Stimulated activated CD4-positive, alpha-beta T cell treated with anti-CD3 and anti-CD28 coated beads, Interleukin-2, amount 100 ng/mL, for 24 hours (primary cell): Measurements from ENCODE around the gene HHIP.

ENCODE experiments used
- DNase-seq, 2 donors: peaks; one replicate each; pipeline ENCODE4 v3.0.0-alpha.2; 2020

HHIP gene, protein sequence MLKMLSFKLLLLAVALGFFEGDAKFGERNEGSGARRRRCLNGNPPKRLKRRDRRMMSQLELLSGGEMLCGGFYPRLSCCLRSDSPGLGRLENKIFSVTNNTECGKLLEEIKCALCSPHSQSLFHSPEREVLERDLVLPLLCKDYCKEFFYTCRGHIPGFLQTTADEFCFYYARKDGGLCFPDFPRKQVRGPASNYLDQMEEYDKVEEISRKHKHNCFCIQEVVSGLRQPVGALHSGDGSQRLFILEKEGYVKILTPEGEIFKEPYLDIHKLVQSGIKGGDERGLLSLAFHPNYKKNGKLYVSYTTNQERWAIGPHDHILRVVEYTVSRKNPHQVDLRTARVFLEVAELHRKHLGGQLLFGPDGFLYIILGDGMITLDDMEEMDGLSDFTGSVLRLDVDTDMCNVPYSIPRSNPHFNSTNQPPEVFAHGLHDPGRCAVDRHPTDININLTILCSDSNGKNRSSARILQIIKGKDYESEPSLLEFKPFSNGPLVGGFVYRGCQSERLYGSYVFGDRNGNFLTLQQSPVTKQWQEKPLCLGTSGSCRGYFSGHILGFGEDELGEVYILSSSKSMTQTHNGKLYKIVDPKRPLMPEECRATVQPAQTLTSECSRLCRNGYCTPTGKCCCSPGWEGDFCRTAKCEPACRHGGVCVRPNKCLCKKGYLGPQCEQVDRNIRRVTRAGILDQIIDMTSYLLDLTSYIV

DNA sequence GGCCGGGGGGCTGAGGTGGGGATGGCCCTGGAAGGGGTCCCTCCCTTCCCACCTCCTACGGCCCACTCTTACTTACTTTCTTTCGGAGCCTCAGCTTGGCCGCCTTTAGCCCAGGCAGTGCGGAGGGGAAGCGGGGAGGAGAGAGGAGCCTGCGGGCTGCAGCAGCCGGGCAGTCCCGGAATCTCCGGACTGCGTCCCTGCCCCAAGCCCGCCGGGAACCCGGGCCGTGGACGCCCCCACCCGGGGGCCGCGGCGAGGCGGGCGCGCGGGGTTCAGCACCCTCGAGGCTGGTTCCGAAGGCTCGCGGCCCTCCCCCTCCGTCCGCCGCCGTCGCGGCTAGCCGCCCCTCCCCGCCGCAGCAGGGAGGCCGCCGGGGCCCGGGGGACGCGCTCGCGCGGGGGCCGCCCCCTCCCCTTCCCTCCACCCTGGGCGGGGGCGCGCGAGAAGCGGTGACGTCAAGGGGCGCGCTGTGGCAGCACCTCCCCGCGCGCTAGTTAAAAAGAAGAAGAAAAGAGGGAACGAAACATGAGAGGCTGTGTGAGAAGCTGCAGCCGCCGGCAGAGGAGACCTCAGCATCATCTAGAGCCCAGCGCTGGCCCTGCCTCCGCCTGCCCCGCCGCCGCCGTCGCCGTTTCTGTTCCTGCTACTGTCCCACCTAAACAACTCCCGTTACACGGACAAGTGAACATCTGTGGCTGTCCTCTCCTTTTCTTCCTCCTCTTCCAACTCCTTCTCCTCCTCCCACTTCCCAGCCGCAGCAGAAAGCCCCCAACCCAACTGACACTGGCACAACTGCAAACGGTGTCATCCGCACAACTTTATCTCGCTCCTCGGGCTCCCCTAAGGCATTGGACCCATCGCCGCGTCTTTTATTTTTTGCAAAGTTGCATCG, at the start of gene HHIP:
HHIP (plus strand) TSS at position 526 of the 892 bp plus-strand sequence. CDS start 520 bp downstream, outside the sequence.
- DNase-seq = peak in 1 of 2 donors; percentile 19

DNA sequence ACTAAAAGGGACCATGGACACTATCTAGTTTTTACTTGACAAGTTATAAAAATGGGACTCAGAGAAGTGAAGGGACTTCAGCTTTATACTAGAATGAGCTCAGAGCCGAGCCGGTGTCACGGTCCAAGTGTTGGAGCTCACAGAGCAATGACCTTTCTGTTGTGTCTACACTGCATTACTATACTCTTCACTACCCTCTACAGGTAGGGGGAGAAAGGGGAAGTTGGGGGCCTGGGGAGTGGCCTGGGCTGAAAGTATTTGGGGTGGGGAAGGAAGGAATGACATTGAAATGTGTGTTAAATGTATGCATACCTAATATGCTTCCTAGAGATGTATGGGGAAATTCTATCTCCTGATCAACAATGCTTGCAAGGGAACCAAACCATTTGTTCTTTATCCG, 48.8 kb upstream of the HHIP start:
- no peak for DNase-seq

DNA sequence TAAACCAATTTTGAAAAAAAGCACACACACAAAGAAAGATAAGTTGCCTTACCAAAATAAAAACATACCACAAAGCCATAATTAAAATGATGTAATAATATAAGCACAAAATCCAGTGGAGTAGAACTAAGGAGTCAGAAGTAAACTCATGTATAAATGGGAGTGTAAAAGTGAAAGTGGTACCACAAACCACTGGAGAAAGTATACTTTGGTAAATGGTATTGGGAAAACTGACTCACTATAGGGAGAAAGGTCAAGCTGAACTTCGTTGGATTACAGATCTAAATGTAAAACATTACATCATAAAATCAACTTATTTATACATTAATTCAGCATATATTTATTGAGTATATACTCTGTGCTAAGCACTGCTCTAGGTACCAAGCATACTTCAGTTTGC, 46.3 kb upstream of the HHIP start:
- no peak for DNase-seq

DNA sequence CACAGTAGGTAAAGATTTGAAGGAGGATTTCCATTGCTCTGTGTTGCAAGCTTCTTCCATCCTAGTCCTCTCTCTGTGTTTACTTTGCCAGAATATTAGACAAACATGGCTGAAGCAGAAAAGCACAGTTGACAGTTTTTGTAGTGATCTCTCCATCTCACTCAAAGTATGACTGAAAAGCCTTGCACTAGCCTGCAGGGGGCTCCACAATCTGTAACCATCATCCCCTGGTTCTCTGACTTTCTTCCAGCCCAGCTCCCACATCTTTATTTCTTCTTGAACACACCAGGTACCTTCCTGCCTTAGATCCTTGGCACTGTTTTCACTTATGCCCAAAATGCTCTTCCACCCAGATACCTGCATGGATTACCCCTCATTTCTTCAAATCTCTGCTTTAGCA, 34.1 kb upstream of the HHIP start:
- no peak for DNase-seq

DNA sequence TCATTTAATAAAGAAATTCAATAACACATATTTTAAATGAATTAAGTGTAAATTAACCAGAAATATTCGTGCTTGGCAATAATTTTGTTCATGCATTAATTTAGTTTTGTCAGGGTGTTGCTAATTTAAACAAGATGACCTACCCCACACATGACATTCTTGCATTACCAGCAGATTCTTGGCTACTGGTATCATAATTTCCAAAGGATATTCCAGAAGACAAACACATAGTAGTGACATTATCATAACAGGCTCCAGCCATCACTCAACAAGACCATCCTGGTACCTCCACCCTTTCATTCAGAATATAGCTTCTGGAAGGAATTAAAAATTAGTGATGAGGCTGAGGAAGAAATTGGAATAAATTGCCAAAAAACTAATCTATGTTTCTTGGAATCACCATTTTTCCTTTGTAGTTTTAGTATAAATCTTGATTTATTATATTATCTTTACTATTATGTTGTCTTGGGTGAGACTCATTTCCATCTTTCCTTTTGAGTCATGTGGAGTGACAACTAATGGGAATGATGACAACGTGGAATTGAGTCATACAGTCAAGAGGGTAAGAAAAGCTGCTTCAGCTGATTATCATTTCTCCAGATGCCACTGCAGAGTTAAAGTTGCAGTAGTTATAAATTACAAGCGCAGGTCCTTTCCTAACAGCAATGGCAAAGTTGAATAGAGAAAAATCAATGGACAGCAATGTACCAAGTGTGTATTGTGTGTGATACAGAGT, 30.9 kb upstream of the HHIP start:
- DNase-seq = no peak

DNA sequence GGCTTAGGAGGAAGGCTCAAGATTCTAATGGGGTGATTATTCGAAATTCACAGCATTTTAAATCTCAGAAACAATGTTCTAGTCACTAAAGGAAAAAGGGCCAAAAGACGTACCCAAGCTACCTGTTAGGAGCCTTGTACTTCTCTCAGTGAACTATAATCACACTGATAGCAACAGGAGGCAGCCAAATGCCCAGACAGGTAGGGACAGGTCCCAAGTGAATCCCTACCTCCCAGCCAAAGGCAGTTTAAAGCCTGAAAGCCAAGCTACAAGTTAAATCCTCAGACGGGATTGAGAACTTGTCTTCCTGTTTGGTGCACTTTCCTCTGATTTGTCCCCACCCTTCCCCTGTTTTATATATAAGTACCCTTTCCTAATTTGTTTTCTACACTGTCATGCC, 24.3 kb upstream of the HHIP start:
- DNase-seq = no peak

DNA sequence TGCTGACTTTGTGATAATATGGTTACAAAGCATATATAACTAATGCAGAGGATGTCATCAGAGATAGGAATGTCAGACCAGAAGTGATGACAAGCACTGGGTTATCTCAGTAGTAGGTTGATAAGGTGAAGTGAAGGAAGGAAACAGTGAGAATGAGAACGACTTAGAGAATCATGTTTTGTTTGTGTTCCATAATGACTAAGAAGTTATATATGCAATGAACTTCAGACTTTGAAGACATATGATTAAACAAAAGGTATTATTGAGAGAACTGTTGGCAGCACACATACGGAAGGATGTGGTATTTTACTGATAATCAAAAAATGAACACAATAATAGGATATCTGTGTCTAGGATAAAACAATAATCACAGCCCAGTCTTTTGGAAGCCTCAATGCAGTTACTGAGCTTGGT, 18.3 kb upstream of the HHIP start:
- DNase-seq = no peak

DNA sequence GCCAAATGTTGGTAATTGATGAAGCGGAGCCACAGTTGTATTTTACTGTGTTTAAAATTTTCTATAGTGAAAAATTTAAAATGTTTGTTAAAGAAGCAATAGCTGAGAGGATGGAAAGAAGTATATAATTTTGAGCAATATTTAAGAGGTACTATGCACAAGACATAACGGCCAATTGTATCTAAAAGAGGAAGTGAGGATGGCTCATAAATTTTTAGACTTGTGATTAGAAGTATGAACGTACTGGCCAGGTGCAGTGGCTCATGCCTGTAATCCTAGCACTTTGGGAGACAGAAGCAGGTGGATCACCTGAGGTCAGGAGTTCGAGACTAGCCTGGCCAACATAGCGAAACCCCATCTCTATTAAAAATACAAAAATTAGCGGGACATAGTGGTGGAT, 12.7 kb upstream of the HHIP start:
- no peak for DNase-seq

DNA sequence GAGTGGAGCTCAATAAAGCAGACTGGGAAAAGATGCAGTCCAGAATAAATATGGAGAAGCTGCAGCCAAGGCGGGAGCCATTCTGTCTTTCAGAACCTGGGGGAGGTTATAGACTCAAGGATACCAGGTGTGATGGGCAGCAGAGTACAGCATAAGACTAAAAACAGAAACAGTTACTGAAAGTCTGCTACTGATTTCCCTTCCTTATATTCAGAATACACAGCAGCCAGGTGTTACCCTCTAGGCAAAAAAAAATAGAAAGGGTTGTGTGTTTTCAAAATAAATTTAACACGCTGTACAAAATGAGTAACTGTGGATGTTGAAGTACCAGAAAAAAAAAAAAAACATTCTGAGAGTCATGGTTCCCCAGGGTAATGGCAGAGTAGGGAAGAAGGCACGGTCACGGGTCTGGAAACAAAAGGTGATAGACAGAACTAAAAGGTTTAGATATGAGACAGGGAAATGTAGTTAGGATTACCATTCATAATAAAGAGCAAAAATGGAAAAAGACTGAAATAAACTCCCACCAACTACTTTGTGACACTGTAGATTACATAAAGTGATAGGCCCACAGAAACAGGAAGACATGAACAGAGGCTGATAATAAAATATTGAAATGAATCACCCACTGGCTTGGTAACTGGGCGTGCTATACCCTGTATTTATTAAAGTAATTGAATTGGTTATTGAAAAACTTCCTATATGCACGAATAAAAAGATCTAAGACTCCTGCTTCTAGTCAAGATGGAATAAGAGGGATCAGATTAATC, 10.8 kb upstream of the HHIP start:
- no peak for DNase-seq

DNA sequence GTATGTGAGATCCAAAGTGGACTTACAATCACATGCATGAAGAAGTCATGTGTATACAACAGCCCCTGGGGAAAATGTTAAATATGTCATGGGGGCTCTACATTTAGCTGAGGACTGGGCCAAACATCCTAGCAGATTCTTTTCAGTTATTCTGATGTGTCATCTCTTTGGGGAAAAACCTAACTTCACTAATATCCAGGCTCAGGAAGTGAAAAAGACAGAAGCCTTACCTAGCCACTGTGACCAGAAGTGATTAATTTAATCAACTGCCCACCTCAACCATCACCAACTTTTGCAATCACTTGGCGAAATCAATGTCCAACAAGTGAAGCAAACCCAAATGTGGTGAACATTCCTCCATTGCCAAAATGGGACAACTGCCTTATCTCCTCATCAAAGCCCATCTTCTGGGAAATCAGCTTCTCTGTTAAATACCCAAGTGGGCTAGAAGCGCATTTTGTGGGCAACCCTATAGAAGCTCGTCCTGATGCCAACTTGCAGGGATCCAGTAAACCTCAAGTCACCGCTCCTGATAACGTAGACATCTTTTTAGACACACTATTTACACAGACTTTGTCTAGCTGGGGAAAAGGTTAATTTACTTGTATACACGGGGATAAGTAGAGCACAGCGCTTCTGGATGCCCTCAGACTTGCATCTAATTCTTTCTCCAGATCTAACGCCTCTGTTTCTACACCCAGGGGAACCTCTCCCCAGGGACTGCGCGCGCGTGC, 1.4 kb upstream of the HHIP start:
- DNase-seq = no peak

DNA sequence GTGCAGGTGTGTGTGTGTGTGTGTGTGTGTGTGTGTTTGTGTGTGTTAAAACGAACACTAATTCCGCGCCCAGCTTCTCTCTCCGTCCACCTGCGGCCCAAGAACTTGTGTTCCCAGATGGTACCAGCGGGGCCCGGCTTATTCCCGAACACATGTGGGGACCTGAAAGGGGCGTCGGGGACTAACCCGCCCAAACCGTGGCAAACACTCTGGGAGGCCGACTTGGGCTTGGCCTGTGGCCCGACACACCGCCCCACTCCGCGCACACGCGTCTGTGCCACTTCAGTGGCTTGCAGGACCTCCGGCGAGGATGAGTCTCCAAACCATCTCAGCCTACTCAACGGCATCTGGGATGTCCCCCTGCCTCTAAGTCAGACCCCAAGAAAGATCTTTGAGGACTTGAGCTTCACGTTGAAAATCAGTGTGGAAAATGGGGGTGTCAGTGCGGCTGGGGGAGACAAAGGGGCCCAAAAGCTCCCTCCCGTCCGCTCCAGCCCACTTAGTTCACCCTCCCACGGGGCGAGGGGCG, 790 bp upstream of the HHIP start:
- no peak for DNase-seq

DNA sequence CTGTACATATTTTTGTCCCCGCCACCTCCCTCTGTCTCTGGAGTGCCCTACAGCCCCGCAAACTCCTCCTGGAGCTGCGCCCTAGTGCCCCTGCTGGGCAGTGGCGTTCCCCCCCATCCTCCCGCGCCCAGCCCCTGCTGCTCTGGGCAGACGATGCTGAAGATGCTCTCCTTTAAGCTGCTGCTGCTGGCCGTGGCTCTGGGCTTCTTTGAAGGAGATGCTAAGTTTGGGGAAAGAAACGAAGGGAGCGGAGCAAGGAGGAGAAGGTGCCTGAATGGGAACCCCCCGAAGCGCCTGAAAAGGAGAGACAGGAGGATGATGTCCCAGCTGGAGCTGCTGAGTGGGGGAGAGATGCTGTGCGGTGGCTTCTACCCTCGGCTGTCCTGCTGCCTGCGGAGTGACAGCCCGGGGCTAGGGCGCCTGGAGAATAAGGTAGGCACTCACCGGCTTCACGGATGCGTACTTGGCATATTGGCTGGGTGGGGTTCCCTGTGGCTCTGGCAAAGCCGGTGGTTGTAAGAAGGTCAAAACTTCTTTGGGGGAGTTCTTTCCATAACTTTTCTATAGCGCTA, 653 bp downstream of the HHIP start:
- DNase-seq = no peak

DNA sequence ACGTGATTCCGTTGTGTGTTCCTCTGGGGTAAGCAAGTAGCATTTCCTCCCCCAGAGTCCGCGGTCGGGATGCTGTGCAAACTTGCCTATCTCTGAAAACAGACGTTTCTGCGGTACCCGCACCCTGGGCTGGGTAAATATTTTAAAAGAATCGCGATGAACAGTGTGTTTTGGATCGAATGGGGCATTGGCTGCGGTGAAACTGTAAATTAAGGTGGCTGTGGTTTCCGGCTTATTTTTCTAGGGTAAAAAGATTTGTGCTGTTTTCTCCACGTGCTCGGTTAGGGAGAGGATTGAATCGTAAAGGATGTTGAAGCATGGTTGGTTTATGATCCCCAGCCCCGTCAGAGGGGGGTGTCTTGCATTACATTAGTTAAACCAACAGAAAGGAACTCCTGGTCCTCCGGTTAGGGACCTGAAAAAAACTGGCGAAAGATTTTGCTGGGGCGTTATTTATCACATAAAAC, 1.2 kb downstream of the HHIP start:
- peak in 1 of 2 donors; percentile 14 for DNase-seq

DNA sequence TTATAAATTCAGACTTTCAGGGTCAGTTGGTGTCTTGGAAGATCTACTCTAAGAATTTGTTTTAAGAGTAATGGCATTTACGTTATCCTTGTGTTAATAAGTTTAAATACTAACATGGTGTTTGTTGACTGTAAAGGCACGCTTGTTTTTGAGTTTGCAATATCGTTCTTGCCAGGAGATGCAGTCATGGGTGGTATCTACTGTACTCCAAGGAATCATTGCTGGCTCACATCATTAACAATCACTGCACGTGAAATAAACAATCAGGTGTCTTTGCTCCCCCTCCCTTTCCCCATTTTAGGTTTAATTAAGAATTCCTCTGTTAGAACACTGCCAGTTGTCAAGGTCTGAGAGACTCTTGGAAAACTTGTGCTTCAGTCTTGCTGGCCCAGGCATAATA, 1.6 kb downstream of the HHIP start:
- no peak for DNase-seq

DNA sequence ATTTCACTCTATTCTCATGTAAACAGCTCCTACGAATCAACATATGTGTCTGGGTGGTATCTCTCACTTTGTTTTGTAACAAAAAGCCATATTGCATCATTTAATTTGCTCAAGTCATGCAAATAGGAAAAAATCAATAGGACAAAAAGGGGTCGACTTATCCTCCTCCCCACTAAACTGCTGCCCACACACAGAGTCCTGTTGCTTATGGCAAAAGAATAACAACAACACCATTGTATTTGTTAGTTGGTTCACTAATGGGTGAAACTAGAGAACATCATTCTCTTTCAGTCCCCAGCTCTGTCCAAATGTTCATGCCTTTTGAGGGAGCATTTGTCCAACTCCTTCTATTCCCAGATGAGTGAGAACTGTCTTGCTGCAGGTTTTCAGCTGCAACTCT, 2.1 kb downstream of the HHIP start:
- DNase-seq = no peak

DNA sequence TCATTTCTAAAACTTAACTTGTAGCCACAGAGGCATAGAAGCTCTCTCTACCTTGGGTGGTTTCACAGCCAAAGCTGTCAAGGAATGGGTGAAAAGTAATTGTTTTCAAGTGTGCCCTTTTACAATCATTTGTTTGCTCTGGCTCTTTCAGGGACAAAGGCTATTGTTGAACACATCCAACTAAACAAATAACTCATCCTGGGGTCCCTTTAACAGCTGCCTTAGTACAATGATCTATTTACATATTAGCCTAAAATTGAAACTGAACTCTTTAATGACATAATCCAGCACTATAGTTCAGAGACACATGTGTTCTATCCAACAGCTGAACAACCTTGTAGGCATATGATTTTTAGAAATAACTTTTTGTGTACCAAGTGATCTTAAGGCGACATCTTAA, 3.7 kb downstream of the HHIP start:
- DNase-seq = no peak

DNA sequence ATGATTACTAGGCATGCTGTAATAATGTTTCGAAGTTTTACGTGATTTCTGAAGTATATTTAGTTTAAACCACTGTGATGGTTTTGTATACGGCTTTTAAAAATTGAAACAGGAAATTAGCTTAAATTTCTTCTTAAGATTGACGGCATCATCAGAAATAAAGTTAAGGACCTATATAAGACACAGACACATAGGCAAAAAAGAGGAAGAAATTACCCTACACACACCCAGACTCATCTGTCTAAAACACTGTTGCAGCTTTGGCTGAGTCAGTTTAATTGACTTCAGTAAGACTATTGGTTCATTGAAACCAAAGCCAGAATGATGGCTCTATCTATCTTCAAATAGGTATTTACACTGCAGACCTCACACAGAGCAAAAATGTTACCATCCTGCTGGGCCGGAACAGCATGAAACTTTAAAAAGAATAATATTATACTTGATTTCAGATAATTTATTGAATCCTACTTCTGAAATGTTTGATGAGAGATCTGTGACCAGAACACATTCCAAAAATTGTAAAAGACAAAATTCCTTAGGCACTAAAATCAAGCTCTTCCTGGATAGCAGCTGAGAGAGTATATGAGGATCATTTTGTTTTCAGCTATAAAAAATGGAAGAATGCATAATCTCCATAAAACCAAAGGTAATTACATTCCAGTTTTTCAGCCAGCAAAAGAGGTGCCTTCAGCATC, 4.5 kb downstream of the HHIP start:
- DNase-seq = no peak

DNA sequence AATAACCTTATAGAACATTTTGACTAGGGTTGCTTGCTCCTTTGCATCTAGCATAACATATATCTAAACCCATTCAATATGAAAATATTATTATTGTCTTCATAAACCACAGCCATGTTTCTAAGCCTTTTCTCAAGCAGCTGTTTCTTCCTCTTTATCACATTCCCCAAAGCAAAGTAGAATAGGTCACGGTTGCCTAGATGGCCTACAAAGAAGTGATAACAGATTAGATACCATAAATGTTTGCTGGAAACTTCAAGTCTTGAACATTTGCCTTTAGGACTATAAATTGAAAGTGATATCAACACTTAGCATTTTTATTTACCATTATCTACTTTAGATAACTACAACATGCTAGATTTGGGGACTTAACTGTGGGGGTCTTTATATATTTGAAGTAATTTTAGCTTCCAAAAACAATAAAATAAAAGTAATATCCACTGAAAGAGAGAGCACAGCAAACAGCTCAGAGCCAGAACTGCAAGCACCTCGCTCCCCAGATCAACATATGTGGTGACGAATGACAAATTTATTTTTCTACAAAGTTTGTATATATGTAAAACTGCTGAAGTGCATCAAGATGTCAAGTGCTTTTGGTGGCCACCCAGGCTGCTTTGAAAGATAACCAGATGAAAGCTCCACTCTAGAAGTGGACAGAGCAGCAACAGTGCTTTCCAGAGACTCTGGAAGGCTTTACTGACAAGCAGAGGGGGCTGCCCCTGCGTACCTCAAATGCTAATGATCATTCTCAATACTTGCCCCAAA, 8.0 kb downstream of the HHIP start:
- no peak for DNase-seq

DNA sequence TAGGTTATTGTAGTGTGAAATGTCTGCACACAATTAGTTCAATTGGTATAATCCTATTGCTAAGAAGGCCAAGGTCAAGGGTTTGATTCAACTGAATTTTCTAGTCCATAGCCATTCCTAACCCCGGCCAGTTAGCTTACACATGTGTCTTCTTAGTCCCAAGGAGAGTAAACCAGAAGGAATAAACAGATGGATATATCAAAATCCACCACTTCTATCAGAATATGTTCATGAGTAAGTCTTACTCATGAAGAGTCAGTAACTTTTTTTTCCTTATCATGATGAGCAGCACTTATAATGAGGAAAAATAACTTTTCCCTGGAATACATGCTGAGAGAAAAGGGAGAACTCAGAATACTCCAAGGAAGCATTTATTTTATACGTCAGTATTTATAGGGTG, 9.5 kb downstream of the HHIP start:
- DNase-seq = no peak
